Activated CD8-positive, alpha-beta memory T cell treated with anti-CD3 and anti-CD28 coated beads, Interleukin-2, amount 50 U/mL, for 24 hours (primary cell): Measurements from ENCODE around the gene MDN1.
"Not testable (repeated sequence)": the region's sequence is repeated elsewhere in the genome, so short reads cannot be mapped to it uniquely, and the experiment has no call there.

Experiments used
- DNase-seq: peaks from one replicate; pipeline ENCODE4 v3.0.0-alpha.2; 2020; ENCODE audit errors: extremely low read depth

Gene MDN1

DNA sequence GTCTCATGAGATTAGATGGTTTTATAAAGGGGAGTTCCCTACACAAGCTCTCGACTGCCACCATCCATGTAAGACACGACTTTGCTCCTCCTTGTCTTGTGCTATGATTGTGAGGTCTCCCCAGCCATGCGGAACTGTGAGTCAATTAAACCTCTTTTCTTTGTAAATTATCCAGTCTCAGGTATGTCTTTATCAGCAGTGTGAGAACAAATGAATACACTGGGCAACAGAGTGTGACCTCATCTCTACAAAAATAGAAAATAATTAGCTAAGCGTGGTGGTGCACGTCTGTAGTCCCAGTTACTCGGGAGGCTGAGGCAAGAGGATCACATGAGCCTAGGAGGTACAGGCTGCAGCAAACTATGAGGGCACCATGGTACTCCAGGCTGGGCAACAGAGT lies 51.3 kb downstream of the MDN1 start:
- no peak for DNase-seq

DNA sequence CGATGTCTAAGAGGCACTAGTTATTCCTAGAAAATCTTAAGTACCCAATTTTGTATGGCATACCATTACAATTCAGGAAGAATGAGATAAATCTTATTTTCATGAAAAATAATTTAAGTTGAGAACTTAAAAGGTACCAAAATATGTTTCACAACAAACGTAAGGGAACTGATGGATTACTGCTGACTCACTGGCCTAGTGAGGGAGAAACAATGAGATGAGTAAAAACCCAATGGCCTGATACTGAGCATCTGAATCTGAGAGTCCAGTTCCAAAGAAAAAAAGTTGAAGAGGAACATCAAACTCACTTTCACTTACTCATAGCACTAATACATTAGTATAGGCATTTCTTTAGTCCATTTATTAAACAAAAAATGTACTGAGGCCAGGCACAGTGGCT lies 56.0 kb downstream of the MDN1 start:
- no peak for DNase-seq

- DNase-seq: no peak
Observed at GRCh38 chr6:89758830-89759229, 60.8 kb downstream of the MDN1 start.

DNA sequence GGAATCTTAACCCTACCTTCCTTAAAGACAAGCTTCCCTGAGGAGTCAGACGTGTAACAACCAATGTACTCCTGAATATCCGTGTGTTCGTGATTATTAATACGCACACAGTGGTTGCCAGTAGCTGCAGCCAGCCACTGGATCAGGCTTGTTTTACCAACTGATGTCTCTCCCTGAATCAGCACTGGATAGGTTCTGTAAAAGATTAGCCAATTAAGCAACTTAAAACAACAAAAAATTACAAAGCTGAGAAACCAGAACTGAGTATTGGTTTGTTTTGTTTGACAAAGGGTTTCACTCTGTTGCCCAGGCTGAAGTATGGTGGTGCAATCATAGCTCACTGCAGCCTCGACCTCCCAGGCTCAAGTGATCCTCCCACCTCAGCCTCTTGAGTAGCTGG lies 69.3 kb downstream of the MDN1 start:
- DNase-seq: no peak

DNA sequence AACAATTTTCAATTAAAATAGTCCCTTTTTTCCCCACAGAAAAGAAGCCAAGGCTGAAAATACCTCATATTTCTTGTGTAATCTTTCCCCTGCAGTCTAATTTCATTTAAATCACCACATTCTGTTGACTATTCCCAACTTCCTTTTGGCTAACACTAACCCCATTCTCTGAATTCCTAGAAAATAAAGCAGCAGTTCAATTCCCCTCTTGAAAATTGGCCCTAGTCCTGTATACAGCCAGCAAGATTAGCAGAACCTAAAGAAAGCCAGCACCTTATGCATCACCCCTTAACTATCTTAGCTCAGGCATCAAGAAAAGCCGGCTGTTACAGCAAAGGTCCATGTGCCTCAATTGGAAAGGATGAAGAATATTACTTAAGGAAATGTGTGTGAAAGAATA lies 69.7 kb downstream of the MDN1 start:
- no peak for DNase-seq

DNA sequence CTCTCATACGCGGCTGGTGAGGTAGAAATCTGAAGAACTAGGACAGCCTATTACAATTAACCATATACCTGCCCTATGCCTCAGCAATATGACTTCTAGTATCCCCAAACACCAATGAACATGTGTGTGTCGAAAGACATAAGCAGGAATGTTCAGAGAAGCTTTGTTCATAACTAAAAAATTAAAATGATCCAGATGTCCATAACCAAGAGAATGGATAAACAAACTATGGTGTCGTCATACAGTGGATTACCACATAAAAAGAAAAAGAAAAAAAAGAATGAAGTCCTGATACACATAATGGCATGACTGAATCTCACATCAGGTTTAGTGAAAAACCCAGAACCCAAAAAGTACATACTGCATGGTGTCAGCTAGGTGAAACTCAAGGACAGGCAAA lies 73.9 kb downstream of the MDN1 start:
- no peak for DNase-seq

DNA sequence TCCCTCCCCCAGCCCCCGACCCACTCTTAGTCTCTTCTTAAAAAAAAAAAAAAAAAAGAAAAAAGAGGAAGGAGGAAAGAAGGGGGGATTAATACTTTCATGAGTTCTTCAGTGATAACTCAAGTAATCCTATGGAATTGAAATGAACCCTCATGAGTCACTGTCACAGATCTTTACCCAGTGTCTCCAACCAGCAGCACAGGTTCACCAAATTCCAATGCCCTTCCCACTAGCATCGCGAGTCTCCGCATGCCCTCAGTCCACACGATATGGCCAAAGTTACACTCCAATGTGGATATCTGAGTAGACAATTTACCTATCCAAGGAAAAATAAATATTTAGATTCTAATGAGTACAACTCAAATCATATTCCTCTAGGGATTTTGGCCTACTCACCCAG lies 74.5 kb downstream of the MDN1 start:
- DNase-seq: no peak

DNA sequence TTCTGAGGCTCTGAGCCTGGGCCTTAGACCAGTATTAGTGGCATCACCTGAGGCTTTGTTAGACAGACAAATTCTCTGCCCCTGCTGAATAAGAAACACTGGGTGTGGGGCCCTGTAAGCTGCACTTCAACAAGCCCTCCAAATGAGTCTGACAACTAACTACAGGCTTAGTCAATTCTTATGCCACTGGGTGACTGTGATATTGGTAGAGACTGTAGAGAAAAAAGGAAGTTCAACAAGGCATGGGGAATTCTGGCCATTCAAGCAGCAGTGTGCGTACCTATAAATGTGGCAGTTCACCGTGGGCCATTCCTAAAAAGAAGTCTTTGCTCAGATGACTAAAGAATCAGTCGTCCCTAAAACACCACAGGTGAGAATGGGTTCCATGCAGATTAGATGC lies 82.7 kb downstream of the MDN1 start:
- no peak for DNase-seq

- no peak for DNase-seq
Observed at GRCh38 chr6:89734526-89734925, 85.1 kb downstream of the MDN1 start.

DNA sequence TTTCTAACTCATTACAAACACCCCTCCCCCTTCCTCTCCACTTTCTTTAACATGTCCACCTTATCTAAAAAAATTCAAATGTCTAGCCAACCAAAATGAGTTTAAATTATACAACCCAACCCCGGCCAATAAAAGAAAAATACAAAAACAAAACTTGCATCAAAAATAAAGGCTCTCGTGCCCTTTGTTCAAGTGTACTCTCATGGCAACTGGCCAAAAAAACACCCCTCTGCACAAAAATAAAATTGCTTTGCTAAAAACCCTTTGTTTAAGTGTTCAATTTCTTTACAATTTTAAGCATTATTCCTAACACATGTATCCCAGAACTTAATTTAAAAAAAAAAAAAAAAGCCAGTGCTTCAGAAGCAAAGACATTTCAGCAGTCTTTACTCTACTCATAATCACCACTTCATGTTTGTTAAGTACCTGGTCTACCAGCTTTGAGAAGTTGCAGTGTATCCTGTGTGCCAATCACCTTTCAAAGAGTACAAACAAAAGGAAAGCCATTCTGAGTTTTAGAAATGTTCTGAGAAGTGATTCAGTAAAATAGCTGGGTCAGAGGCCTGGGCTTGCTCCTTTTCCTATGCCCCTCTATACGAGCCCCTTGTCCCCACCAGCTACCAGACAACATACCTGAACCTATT lies 87.5 kb downstream of the MDN1 start:
- DNase-seq: no peak

GRCh38 chr6:89731262-89731661 lies 88.3 kb downstream of the MDN1 start:
- DNase-seq: not testable (repeated sequence)

- DNase-seq: no peak
Observed at GRCh38 chr6:89729818-89730217, 89.8 kb downstream of the MDN1 start.

DNA sequence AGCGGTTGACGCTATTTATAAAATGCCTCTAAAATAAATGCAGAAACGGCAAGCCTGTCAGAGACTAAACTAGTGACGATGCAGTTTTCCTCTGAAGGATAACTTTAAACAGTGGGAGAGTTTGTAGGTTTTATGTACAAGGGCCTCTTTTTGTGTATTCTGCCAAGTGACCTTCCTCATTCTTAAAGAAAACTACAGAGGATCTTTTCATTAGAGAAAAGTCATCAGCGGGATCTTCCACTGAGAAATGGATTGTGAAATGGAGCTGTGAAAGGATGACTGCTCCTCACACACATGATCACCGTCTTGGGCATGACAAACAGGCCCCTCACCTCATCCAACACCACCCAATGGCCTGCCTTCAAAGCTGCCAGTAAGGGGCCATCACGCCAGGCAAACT lies 92.1 kb downstream of the MDN1 start:
- no peak for DNase-seq

- no peak for DNase-seq
Observed at GRCh38 chr6:89724981-89725380, 94.6 kb downstream of the MDN1 start.

DNA sequence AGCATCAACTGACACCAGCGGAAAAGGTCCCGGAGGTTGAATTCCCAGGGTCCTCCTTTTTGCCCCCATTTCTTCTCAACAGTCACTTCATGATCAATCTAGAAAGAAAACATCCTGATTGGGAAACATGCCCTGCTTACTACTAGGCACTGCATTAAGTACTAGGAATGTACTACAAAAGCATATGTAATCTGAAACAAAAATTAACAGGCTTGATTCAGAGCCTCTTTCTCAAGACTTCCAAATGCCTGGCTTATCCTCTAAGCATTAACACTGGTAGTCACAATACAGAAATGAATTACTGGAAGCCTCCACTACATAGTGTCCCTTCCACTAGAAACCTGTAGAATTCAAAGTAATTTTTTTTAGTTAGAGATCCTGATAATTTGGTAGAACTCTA lies 96.5 kb downstream of the MDN1 start:
- no peak for DNase-seq

- DNase-seq: no peak
Observed at GRCh38 chr6:89716532-89716931, 103.1 kb downstream of the MDN1 start.

- no peak for DNase-seq
Observed at GRCh38 chr6:89711801-89712200, 107.8 kb downstream of the MDN1 start.

GRCh38 chr6:89708316-89708715 lies 111.3 kb downstream of the MDN1 start:
- DNase-seq: no peak

- no peak for DNase-seq
Observed at GRCh38 chr6:89707766-89708165, 111.8 kb downstream of the MDN1 start.

- no peak for DNase-seq
Observed at GRCh38 chr6:89706121-89706520, 113.5 kb downstream of the MDN1 start.

DNA sequence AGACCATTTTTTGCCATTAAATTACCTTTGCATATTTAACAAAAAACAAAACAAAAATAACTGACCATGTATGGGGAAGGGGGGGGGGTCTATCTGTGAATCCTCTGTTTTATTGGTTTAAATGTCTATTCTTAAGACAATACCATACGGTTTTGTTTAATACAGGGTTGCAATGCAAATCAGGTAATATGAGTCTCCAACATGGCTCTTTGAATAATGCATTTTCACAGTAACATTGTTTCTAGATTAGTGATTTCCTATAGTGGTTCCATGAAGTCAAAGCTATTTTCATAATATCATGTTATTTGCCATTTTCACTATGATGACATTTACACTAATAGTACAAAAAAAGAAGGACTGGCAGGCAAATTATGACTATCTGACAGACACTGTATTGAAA lies 116.3 kb downstream of the MDN1 start:
- no peak for DNase-seq

DNA sequence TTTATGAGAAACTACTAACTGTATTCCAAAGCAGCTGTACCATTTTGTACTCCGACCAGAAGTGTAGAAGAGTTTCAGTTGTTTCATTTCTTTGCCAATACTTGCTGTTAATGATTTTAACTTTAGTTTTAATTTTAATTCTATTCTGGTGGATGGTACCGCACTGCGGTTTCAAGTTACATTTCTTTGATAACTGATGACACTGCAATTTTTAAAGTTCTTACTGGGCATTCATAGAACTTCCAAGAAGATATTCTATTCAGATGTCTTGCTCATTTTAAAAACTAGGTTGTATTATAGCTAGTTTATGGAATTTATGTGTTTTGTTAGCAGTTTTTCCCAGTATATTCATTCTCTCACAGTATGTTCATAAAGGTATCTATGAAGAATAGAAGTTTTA lies 117.2 kb downstream of the MDN1 start:
- DNase-seq: no peak

- no peak for DNase-seq
Observed at GRCh38 chr6:89695667-89696066, 123.9 kb downstream of the MDN1 start.

DNA sequence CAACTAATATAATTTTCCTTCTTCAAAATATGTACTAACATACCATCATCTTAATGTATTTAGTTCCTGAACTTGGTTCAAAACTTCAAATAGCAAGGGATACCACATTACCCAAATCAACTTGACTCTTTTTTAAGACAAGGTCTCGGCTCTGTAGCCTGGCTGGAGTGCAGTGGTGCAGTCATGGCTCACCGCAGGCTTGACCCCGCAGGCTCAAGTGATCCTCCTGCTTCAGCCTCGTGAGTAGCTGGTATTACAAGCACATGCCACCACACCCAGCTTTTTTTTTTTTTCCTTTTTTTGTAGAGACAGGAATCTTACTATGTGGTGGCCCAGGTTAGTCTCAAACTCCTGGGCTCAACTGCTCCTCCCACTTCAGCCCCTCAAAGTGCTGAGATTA lies 125.2 kb downstream of the MDN1 start:
- no peak for DNase-seq

GRCh38 chr6:89693207-89693606 lies 126.4 kb downstream of the MDN1 start:
- no peak for DNase-seq
